Chondrocyte (in vitro differentiated cells): ENCODE data around the gene OAS2. TPM values are rescaled to one million over a fixed set of nuclear protein-coding genes. Genes with fewer than 3 reads are reported as not detected.

ENCODE experiments used
- DNase-seq: peaks from one replicate; pipeline ENCODE4 v3.0.0; 2021; ENCODE audit warnings: mixed read lengths, low spot score
- H3K27ac Mint-ChIP-seq: one replicate; pipeline ENCODE4 v1.8.0; 2021; ENCODE audit warnings: mild to moderate bottlenecking, moderate library complexity, mixed read lengths; ENCODE audit not compliant: unreplicated experiment
- H3K27me3 Mint-ChIP-seq: 2 replicates; pipeline ENCODE4 v1.8.0; 2021; ENCODE audit warnings: low read depth, mixed read lengths
- H3K36me3 Mint-ChIP-seq: 2 replicates; pipeline ENCODE4 v1.8.0; 2021; ENCODE audit warnings: low read depth, mixed read lengths
- H3K4me1 Mint-ChIP-seq: 2 replicates; pipeline ENCODE4 v1.8.0; 2021; ENCODE audit warnings: low read depth, mild to moderate bottlenecking, mixed read lengths
- H3K4me3 Mint-ChIP-seq: one replicate; pipeline ENCODE4 v1.8.0; 2021; ENCODE audit warnings: mild to moderate bottlenecking, moderate library complexity, mixed read lengths; ENCODE audit not compliant: unreplicated experiment
- H3K9me3 Mint-ChIP-seq: 2 replicates; pipeline ENCODE4 v1.8.0; 2021; ENCODE audit warnings: low read depth, mixed read lengths
- CTCF ChIP-seq: fragments of 200-600 bp; sonication (generic); IDR thresholded peaks from 2 replicates; pipeline ENCODE4 v1.5.0; 2021; ENCODE audit warnings: antibody characterized with exemption, mild to moderate bottlenecking, moderate library complexity
- total RNA-seq: library from RNA; stranded (reverse); gene quantifications from 3 replicates; pipeline ENCODE4 v1.2.1, GENCODE V29; 2021

OAS2 gene
- total RNA-seq, 1 donor from 2014 or later: 0.07 TPM

GRCh38 chr12:112938751-112939150 lies 39.6 kb upstream of the OAS2 start:
- H3K4me3 Mint-ChIP-seq: peak overlapping the region; percentile 60
- peaks cover 2% of the 10 kb centered on the region for H3K27me3 Mint-ChIP-seq
- no peak overlapping the region for H3K27ac Mint-ChIP-seq

GRCh38 chr12:112939761-112940381 lies 38.4 kb upstream of the OAS2 start:
- Mint-ChIP-seq H3K4me3 (no peak overlapping the region), H3K4me1 (peaks cover 4% of the 10 kb centered on the region), H3K27me3 (peaks cover 4% of the 10 kb centered on the region)

More at GRCh38 chr12:112938751-112939150, 39.6 kb upstream of the OAS2 start:
- DNase-seq: no peak
- Mint-ChIP-seq H3K4me1 (peaks cover 4% of the 10 kb centered on the region), H3K36me3 (no peaks in the 10 kb centered on the region), H3K9me3 (peaks cover 3% of the 10 kb centered on the region)
- no peak for TF ChIP-seq CTCF

GRCh38 chr12:112941528-112942335 lies 36.6 kb upstream of the OAS2 start:
- H3K36me3 Mint-ChIP-seq: no peaks in the 10 kb centered on the region
- no peak for TF ChIP-seq CTCF
- no peaks in the 10 kb centered on the region for H3K9me3 Mint-ChIP-seq
- H3K27me3 Mint-ChIP-seq: peaks cover 4% of the 10 kb centered on the region
- DNase-seq: no peak
- no peak overlapping the region for H3K4me3 Mint-ChIP-seq
- H3K27ac Mint-ChIP-seq: no peak overlapping the region
- peaks cover 4% of the 10 kb centered on the region for H3K4me1 Mint-ChIP-seq

More at GRCh38 chr12:112939761-112940381, 38.4 kb upstream of the OAS2 start:
- DNase-seq: no peak
- no peak overlapping the region for H3K27ac Mint-ChIP-seq
- TF ChIP-seq CTCF: no peak
- no peaks in the 10 kb centered on the region for H3K36me3 Mint-ChIP-seq
- H3K9me3 Mint-ChIP-seq: peaks cover 3% of the 10 kb centered on the region

GRCh38 chr12:112942572-112942971 lies 35.7 kb upstream of the OAS2 start:
- Mint-ChIP-seq H3K4me3 (no peak overlapping the region), H3K27ac (no peak overlapping the region), H3K9me3 (peaks cover 3% of the 10 kb centered on the region), H3K36me3 (no peaks in the 10 kb centered on the region), H3K27me3 (peaks cover 4% of the 10 kb centered on the region), H3K4me1 (peaks cover 4% of the 10 kb centered on the region)
- TF ChIP-seq CTCF: no peak
- no peak for DNase-seq

- no peak for TF ChIP-seq CTCF
- DNase-seq: no peak
- Mint-ChIP-seq H3K9me3 (peaks cover 3% of the 10 kb centered on the region), H3K4me3 (no peak overlapping the region), H3K27ac (no peak overlapping the region), H3K27me3 (peaks cover 4% of the 10 kb centered on the region), H3K4me1 (no peaks in the 10 kb centered on the region), H3K36me3 (no peaks in the 10 kb centered on the region)
Observed at GRCh38 chr12:112944024-112944690, 34.2 kb upstream of the OAS2 start.
